ENCODE results near the gene FHIT.
"Not testable (repeated sequence)": the region's sequence is repeated elsewhere in the genome, so short reads cannot be mapped to it uniquely, and the experiment has no call there.

FHIT gene

GRCh38 chr3:60716573-60716972, 534.7 kb downstream of the FHIT start:
- DNase-seq (ENCODE audit: insufficient read length) = no peak
- TF ChIP-seq POLR2AphosphoS5 (IDR thresholded peaks at IDR 0.05; ENCODE audit: low read depth, low read length) = no peak
- FAIRE-seq = no peak

DNA sequence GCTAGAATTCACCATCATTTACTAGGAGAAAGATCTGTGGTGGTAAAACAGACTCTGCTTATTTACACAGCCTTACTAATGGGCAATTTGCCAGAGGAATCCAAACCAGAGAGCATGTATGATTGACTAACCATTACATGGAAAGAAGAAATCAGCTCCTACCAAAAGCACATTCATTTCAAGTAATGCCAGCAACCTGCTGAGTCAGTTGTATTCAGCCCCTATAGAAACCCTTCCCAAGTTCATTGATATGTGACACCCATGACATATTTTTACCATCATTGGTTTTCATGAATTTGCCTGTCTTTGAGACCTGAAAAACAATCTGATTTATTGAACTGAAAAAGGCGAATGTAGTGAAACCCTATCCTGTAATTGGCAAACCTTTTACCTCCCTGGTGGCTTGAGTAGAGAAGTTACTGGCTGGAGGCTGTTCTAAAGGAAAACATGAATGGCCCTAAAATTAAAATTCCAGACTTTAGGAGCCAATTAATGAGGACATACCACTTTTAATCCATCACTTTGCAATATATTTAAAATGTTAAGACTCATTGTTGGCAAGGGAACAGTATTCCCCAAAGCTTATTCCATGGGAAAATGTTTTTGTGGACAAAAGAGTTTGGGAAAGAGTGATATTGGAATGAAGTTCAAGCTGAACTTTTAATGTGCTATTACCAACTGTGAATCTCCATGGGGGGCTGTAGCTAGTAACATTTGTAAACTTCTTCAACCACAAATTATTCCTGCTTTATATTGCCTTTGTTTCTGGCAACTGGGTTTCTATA, 542.9 kb downstream of the FHIT start:
- DNase-seq (ENCODE audit: insufficient read length) (no peak), FAIRE-seq (no peak)
- TF ChIP-seq POLR2A (IDR thresholded peaks at IDR 0.05; ENCODE audit: low read depth, low read length) = no peak
- no peak for TF ChIP-seq TAF1 (IDR thresholded peaks at IDR 0.05; ENCODE audit: borderline replicate concordance, low read depth, low read length)
- no peak for TF ChIP-seq POLR2AphosphoS5 (IDR thresholded peaks at IDR 0.05; ENCODE audit: low read depth, low read length)

DNA sequence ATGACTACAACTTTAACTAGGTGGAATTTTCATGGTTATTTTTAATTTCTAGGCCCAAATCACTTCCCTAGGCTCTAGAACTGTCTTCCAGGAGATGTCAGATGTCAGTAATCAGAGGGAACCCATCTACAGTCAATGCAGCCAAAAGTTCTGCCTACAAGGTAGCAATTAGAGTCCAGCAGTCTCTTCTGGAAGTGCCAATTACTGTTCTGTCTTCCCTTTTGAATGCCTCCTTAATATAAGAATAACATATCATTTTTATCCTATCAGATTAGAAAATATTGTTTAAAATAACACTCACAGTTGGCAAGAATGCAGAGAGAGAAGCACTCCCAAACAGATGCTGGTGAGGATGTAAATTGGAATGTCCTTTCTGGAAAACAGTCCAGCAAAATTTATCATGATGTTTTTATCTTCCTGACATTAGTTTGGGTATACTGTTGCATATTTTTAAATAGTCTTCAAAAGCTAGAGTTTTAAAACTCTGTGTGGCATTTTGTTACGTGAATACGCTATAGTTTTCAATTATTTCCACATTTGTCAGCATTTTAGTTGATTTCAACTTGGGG, 543.7 kb downstream of the FHIT start:
- no peak for FAIRE-seq
- no peak for DNase-seq (ENCODE audit: insufficient read length)
- TF ChIP-seq POLR2AphosphoS5 (IDR thresholded peaks at IDR 0.05; ENCODE audit: low read depth, low read length) (no peak), POLR2A (IDR thresholded peaks at IDR 0.05; ENCODE audit: low read depth, low read length) (no peak), TAF1 (IDR thresholded peaks at IDR 0.05; ENCODE audit: borderline replicate concordance, low read depth, low read length) (no peak)

GRCh38 chr3:60703956-60704736, 547.1 kb downstream of the FHIT start:
- DNase-seq (ENCODE audit: insufficient read length) = no peak
- no peak for FAIRE-seq
- TF ChIP-seq POLR2A (IDR thresholded peaks at IDR 0.05; ENCODE audit: low read depth, low read length) = no peak
- TF ChIP-seq POLR2AphosphoS5 (IDR thresholded peaks at IDR 0.05; ENCODE audit: low read depth, low read length) = no peak
- TF ChIP-seq TAF1 (IDR thresholded peaks at IDR 0.05; ENCODE audit: borderline replicate concordance, low read depth, low read length) = no peak

GRCh38 chr3:60703008-60703407, 548.2 kb downstream of the FHIT start:
- TF ChIP-seq POLR2A (IDR thresholded peaks at IDR 0.05; ENCODE audit: low read depth, low read length) = no peak
- TF ChIP-seq POLR2AphosphoS5 (IDR thresholded peaks at IDR 0.05; ENCODE audit: low read depth, low read length) = no peak
- no peak for TF ChIP-seq TAF1 (IDR thresholded peaks at IDR 0.05; ENCODE audit: borderline replicate concordance, low read depth, low read length)
- FAIRE-seq = no peak
- DNase-seq (ENCODE audit: insufficient read length) = no peak

GRCh38 chr3:60698117-60698516, 553.1 kb downstream of the FHIT start:
- FAIRE-seq = no peak
- no peak for DNase-seq (ENCODE audit: insufficient read length)
- TF ChIP-seq POLR2A (IDR thresholded peaks at IDR 0.05; ENCODE audit: low read depth, low read length) (no peak), POLR2AphosphoS5 (IDR thresholded peaks at IDR 0.05; ENCODE audit: low read depth, low read length) (no peak), TAF1 (IDR thresholded peaks at IDR 0.05; ENCODE audit: borderline replicate concordance, low read depth, low read length) (no peak)

GRCh38 chr3:60697132-60697531, 554.1 kb downstream of the FHIT start:
- TF ChIP-seq POLR2A (IDR thresholded peaks at IDR 0.05; ENCODE audit: low read depth, low read length) (no peak), TAF1 (IDR thresholded peaks at IDR 0.05; ENCODE audit: borderline replicate concordance, low read depth, low read length) (no peak), POLR2AphosphoS5 (IDR thresholded peaks at IDR 0.05; ENCODE audit: low read depth, low read length) (no peak)
- FAIRE-seq (no peak), DNase-seq (ENCODE audit: insufficient read length) (no peak)

- FAIRE-seq = no peak
Observed at GRCh38 chr3:60696428-60697125, 554.7 kb downstream of the FHIT start.

DNA sequence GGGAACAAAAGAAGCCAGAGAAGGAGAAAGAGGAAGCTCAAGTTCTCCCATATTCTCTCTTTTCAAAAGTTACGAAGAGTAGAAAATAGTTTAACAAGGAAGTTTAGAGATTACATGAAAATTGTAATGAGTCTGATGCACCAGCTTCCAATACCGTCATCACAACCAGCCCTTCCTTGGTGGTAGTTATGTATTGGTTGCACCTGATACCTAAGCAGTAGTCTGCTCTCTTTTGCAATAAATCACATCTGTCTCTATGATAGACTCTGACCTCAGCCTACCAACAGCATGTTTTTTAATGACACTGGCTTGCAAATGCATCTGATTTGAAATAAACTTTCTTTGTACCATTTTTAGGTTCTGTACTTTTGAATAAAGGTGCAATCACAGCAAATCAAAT, 575.8 kb downstream of the FHIT start:
- DNase-seq (ENCODE audit: insufficient read length) (no peak), FAIRE-seq (no peak)
- no peak for TF ChIP-seq TAF1 (IDR thresholded peaks at IDR 0.05; ENCODE audit: borderline replicate concordance, low read depth, low read length)
- no peak for TF ChIP-seq POLR2A (IDR thresholded peaks at IDR 0.05; ENCODE audit: low read depth, low read length)
- no peak for TF ChIP-seq POLR2AphosphoS5 (IDR thresholded peaks at IDR 0.05; ENCODE audit: low read depth, low read length)

More at GRCh38 chr3:60696428-60697125, 554.7 kb downstream of the FHIT start:
- TF ChIP-seq TAF1 (IDR thresholded peaks at IDR 0.05; ENCODE audit: borderline replicate concordance, low read depth, low read length) (no peak), POLR2AphosphoS5 (IDR thresholded peaks at IDR 0.05; ENCODE audit: low read depth, low read length) (no peak), POLR2A (IDR thresholded peaks at IDR 0.05; ENCODE audit: low read depth, low read length) (no peak)
- DNase-seq (ENCODE audit: insufficient read length) = no peak

- TF ChIP-seq POLR2A (IDR thresholded peaks at IDR 0.05; ENCODE audit: low read depth, low read length) (no peak), POLR2AphosphoS5 (IDR thresholded peaks at IDR 0.05; ENCODE audit: low read depth, low read length) (no peak), TAF1 (IDR thresholded peaks at IDR 0.05; ENCODE audit: borderline replicate concordance, low read depth, low read length) (no peak)
- DNase-seq (ENCODE audit: insufficient read length) (no peak), FAIRE-seq (no peak)
Observed at GRCh38 chr3:60674870-60675269, 576.4 kb downstream of the FHIT start.

GRCh38 chr3:60673123-60673522, 578.1 kb downstream of the FHIT start:
- no peak for FAIRE-seq
- DNase-seq (ENCODE audit: insufficient read length) = no peak
- TF ChIP-seq POLR2AphosphoS5 (IDR thresholded peaks at IDR 0.05; ENCODE audit: low read depth, low read length) (no peak), TAF1 (IDR thresholded peaks at IDR 0.05; ENCODE audit: borderline replicate concordance, low read depth, low read length) (no peak), POLR2A (IDR thresholded peaks at IDR 0.05; ENCODE audit: low read depth, low read length) (no peak)

DNA sequence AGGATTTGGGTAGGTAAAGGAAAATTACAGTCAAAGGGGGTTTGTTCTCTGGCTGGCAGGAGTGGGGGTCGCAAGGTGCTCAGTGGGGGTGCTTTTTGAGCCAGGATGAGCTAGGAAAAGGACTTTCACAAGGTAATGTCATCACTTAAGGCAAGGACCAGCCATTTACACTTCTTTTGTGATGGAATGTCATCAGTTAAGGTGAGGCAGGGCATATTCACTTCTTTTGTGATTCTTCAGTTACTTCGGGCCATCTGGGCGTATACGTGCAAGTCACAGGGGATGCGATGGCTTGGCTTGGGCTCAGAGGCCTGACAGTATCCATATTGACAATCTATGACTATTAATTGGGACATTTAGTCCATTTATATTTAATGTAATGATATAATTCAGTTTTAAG, 578.9 kb downstream of the FHIT start:
- not testable (repeated sequence) for DNase-seq (ENCODE audit: insufficient read length); FAIRE-seq

All from GM12892 (cell line).